K562 (cell line): ENCODE results near the gene DHX40. TPM values are rescaled to one million over a fixed set of nuclear protein-coding genes. Genes with fewer than 3 reads are reported as not detected.

Experiments used
- EP300 ChIP-seq: IDR thresholded peaks from 2 replicates; pipeline ENCODE4 v1.6.1; 2012; ENCODE audit warnings: low read length, improper control_type of control experiment
- HDAC8 ChIP-seq: fragments of 450-650 bp; IDR thresholded peaks from 2 replicates; pipeline ENCODE4 v1.6.1; 2016; ENCODE audit warnings: mild to moderate bottlenecking, missing genetic modification characterization, moderate library complexity, missing compliant biosample characterization
- PRPF4 ChIP-seq: fragments of 200-400 bp; formaldehyde crosslinking; IDR thresholded peaks from one replicate; pipeline ENCODE4 v1.6.1; 2017; ENCODE audit warnings: low read length, low read depth, mild to moderate bottlenecking; ENCODE audit not compliant: insufficient read depth, poor library complexity, severe bottlenecking
- RFX7 ChIP-seq: fragments of 250-450 bp; sonication (Bioruptor Pico); IDR thresholded peaks from 2 replicates; pipeline ENCODE4 v1.5.1; 2021; ENCODE audit warnings: mild to moderate bottlenecking
- SMC3 ChIP-seq: conservative IDR thresholded peaks from 2 replicates; pipeline ENCODE4 v1.6.1; 2011; ENCODE audit warnings: low read depth, low read length, improper control_type of control experiment; ENCODE audit not compliant: insufficient read depth
- TAL1 ChIP-seq: fragments of 450-650 bp; IDR thresholded peaks from 2 replicates; pipeline ENCODE4 v1.6.1; 2016; ENCODE audit warnings: mild to moderate bottlenecking
- TEAD1 ChIP-seq, 2 experiments: fragments of 450-650 bp in 1 of 2; sonication (generic) in 1 of 2; formaldehyde crosslinking; IDR thresholded peaks; 2 replicates each; pipeline versions ENCODE4 v1.4.0 to v1.8.0; 2020 to 2022; ENCODE audit warnings: mild to moderate bottlenecking in 2 of 2, missing genetic modification reagents in 1 of 2
- ZNF354B ChIP-seq: fragments of 250-450 bp; sonication (Bioruptor Pico); IDR thresholded peaks from 2 replicates; pipeline ENCODE4 v1.4.0; 2020
- ZNF551 ChIP-seq: fragments of 250-450 bp; sonication (Bioruptor Pico); IDR thresholded peaks from 2 replicates; pipeline ENCODE4 v1.5.0; 2021; ENCODE audit warnings: mild to moderate bottlenecking, moderate library complexity
- polyA plus RNA-seq, 8 experiments: library from polyadenylated mRNA; depleted of rRNA in 4 of 8; stranded (reverse) in 5 of 8; unstranded in 3 of 8; fragments of >200 nt; fragmentation: Nextera tagmentation in 2 of 8; fragmentation: Illumina TruSeq in 1 of 8; extraction: Ambion mirVana in 2 of 8; extraction: Trizol in 1 of 8; gene quantifications; 2 replicates each; pipeline versions ENCODE4 v1.2.1 to v1.2.3, GENCODE V29; 2011 to 2014; ENCODE audit warnings: inconsistent platforms in 1 of 8, missing spikeins in 1 of 8
- total RNA-seq, 7 experiments: library from RNA; depleted of rRNA in 6 of 7; stranded (reverse); fragments of >200 nt in 6 of 7; fragmentation: Illumina TruSeq in 2 of 7; extraction: Trizol in 2 of 7; gene quantifications; 2 replicates each; pipeline versions ENCODE4 v1.2.1 to v1.2.3, GENCODE V29; 2011 to 2021; ENCODE audit warnings: low replicate concordance in 1 of 7
- TF ChIP-seq, protein P1 (sequence below): fragments of 250-450 bp; sonication (Bioruptor Pico); IDR thresholded peaks from 2 replicates; pipeline ENCODE4 v1.8.0; 2022; ENCODE audit warnings: inconsistent platforms
- TF ChIP-seq, protein P2 (sequence below): fragments of 200-600 bp; sonication (generic); IDR thresholded peaks from one replicate; pipeline ENCODE4 v1.6.1; 2012; ENCODE audit warnings: mild to moderate bottlenecking, low read depth, low read length, inconsistent platforms
- TF ChIP-seq, protein P3 (sequence below): fragments of 250-450 bp; sonication (Bioruptor Pico); IDR thresholded peaks from 2 replicates; pipeline ENCODE4 v1.5.0; 2020; ENCODE audit warnings: mild to moderate bottlenecking

DHX40 gene
- total and polyA plus RNA-seq, 9 of the 15 experiments (the other 6 are each of a cell fraction or from before 2014, with no cell fraction given): 7.2 to 38.6 (median 18.7) TPM

DNA sequence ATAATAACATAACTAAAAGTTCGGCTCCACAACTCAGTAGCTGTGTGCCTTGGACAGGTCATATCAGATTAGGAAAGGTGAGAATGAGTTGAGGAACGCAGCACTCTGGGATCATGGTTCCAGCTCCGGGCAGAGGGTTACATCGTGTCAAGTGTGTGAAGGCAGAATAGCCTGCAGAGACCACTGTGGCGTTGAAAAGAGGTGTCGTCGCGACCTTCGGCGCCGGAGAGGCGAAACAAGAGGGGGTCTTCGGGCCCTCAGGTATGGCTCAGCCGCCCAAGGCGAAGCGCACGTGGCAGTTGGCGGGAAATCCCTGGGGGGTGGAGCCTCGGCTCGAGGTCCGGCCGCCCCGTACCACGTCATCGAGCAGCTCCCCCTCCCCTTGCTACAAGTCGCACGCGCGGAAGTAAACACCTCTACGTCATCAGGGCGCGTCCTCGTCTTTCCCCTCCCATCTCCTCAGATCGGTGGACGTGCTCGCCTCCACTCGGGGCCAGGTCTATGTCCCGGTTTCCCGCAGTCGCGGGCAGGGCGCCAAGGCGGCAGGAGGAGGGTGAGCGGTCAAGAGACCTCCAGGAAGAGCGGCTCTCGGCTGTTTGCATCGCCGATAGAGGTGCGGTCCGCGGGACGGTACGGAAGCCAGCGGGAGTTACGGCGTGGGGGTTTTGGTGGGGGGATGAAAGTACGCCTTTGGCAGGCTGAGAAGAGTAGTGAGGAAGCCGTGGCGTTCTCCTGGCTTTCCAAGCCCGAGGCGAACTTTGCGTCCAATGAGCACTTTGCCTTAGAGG is at the start of gene DHX40 (continued):
- TF ChIP-seq, protein P1, sequence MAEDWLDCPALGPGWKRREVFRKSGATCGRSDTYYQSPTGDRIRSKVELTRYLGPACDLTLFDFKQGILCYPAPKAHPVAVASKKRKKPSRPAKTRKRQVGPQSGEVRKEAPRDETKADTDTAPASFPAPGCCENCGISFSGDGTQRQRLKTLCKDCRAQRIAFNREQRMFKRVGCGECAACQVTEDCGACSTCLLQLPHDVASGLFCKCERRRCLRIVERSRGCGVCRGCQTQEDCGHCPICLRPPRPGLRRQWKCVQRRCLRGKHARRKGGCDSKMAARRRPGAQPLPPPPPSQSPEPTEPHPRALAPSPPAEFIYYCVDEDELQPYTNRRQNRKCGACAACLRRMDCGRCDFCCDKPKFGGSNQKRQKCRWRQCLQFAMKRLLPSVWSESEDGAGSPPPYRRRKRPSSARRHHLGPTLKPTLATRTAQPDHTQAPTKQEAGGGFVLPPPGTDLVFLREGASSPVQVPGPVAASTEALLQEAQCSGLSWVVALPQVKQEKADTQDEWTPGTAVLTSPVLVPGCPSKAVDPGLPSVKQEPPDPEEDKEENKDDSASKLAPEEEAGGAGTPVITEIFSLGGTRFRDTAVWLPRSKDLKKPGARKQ (CRISPR knock-in tag): peak; percentile 88; the same call in 1 of the 2 replicates
- TF ChIP-seq RFX7 (CRISPR knock-in tag) (peak; percentile 14; the same call in 1 of the 2 replicates), TAL1 (no peak), ZNF551 (CRISPR knock-in tag) (no peak), PRPF4 (no peak), EP300 (no peak; the same call in 1 of the 2 replicates), TEAD1 (CRISPR knock-in tag; IDR thresholded peaks at IDR 0.05) (peak; percentile 92 to 97), HDAC8 (tag) (peak; percentile 97), SMC3 (no peak), ZNF354B (CRISPR knock-in tag) (peak; percentile 69; the same call in 1 of the 2 replicates)
- TF ChIP-seq, protein P2, sequence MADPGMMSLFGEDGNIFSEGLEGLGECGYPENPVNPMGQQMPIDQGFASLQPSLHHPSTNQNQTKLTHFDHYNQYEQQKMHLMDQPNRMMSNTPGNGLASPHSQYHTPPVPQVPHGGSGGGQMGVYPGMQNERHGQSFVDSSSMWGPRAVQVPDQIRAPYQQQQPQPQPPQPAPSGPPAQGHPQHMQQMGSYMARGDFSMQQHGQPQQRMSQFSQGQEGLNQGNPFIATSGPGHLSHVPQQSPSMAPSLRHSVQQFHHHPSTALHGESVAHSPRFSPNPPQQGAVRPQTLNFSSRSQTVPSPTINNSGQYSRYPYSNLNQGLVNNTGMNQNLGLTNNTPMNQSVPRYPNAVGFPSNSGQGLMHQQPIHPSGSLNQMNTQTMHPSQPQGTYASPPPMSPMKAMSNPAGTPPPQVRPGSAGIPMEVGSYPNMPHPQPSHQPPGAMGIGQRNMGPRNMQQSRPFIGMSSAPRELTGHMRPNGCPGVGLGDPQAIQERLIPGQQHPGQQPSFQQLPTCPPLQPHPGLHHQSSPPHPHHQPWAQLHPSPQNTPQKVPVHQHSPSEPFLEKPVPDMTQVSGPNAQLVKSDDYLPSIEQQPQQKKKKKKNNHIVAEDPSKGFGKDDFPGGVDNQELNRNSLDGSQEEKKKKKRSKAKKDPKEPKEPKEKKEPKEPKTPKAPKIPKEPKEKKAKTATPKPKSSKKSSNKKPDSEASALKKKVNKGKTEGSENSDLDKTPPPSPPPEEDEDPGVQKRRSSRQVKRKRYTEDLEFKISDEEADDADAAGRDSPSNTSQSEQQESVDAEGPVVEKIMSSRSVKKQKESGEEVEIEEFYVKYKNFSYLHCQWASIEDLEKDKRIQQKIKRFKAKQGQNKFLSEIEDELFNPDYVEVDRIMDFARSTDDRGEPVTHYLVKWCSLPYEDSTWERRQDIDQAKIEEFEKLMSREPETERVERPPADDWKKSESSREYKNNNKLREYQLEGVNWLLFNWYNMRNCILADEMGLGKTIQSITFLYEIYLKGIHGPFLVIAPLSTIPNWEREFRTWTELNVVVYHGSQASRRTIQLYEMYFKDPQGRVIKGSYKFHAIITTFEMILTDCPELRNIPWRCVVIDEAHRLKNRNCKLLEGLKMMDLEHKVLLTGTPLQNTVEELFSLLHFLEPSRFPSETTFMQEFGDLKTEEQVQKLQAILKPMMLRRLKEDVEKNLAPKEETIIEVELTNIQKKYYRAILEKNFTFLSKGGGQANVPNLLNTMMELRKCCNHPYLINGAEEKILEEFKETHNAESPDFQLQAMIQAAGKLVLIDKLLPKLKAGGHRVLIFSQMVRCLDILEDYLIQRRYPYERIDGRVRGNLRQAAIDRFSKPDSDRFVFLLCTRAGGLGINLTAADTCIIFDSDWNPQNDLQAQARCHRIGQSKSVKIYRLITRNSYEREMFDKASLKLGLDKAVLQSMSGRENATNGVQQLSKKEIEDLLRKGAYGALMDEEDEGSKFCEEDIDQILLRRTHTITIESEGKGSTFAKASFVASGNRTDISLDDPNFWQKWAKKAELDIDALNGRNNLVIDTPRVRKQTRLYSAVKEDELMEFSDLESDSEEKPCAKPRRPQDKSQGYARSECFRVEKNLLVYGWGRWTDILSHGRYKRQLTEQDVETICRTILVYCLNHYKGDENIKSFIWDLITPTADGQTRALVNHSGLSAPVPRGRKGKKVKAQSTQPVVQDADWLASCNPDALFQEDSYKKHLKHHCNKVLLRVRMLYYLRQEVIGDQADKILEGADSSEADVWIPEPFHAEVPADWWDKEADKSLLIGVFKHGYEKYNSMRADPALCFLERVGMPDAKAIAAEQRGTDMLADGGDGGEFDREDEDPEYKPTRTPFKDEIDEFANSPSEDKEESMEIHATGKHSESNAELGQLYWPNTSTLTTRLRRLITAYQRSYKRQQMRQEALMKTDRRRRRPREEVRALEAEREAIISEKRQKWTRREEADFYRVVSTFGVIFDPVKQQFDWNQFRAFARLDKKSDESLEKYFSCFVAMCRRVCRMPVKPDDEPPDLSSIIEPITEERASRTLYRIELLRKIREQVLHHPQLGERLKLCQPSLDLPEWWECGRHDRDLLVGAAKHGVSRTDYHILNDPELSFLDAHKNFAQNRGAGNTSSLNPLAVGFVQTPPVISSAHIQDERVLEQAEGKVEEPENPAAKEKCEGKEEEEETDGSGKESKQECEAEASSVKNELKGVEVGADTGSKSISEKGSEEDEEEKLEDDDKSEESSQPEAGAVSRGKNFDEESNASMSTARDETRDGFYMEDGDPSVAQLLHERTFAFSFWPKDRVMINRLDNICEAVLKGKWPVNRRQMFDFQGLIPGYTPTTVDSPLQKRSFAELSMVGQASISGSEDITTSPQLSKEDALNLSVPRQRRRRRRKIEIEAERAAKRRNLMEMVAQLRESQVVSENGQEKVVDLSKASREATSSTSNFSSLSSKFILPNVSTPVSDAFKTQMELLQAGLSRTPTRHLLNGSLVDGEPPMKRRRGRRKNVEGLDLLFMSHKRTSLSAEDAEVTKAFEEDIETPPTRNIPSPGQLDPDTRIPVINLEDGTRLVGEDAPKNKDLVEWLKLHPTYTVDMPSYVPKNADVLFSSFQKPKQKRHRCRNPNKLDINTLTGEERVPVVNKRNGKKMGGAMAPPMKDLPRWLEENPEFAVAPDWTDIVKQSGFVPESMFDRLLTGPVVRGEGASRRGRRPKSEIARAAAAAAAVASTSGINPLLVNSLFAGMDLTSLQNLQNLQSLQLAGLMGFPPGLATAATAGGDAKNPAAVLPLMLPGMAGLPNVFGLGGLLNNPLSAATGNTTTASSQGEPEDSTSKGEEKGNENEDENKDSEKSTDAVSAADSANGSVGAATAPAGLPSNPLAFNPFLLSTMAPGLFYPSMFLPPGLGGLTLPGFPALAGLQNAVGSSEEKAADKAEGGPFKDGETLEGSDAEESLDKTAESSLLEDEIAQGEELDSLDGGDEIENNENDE: no peak
- TF ChIP-seq, protein P3, sequence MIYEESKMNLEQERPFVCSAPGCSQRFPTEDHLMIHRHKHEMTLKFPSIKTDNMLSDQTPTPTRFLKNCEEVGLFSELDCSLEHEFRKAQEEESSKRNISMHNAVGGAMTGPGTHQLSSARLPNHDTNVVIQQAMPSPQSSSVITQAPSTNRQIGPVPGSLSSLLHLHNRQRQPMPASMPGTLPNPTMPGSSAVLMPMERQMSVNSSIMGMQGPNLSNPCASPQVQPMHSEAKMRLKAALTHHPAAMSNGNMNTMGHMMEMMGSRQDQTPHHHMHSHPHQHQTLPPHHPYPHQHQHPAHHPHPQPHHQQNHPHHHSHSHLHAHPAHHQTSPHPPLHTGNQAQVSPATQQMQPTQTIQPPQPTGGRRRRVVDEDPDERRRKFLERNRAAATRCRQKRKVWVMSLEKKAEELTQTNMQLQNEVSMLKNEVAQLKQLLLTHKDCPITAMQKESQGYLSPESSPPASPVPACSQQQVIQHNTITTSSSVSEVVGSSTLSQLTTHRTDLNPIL (CRISPR knock-in tag): 0 out of 2 replicates have a peak, but pooled peaks have one; percentile 52
